HG03432 (cell line): ENCODE measurements around the gene AGBL5.

Source experiments
- ATAC-seq: cut with Tn5 transposase; IDR thresholded peaks from one replicate; pipeline ENCODE4 v1.9.1; 2021; ENCODE audit warnings: mild to moderate bottlenecking, moderate library complexity; ENCODE audit not compliant: unreplicated experiment

The AGBL5 gene

GRCh38 chr2:27024188-27024587, 27.3 kb upstream of the AGBL5 start:
- no peak for ATAC-seq

- no peak for ATAC-seq
Observed at GRCh38 chr2:27024812-27025211, 26.7 kb upstream of the AGBL5 start.

- ATAC-seq: no peak
Observed at GRCh38 chr2:27025281-27025800, 26.1 kb upstream of the AGBL5 start.

GRCh38 chr2:27025861-27026851, 25.3 kb upstream of the AGBL5 start:
- ATAC-seq: no peak

- ATAC-seq: no peak
Observed at GRCh38 chr2:27027211-27027651, 24.2 kb upstream of the AGBL5 start.

- no peak for ATAC-seq
Observed at GRCh38 chr2:27029051-27029450, 22.4 kb upstream of the AGBL5 start.

- ATAC-seq: peak; percentile 95
Observed at GRCh38 chr2:27032495-27033252, 18.8 kb upstream of the AGBL5 start, which contains the start of gene TMEM214. Gene TMEM214, plus strand, starts transcription at chr2:27032965. Its CDS starts 51 bp downstream, at chr2:27033016.

- no peak for ATAC-seq
Observed at GRCh38 chr2:27033253-27033852, 18.1 kb upstream of the AGBL5 start.

GRCh38 chr2:27038012-27038411, 13.5 kb upstream of the AGBL5 start:
- ATAC-seq: no peak

- no peak for ATAC-seq
Observed at GRCh38 chr2:27038631-27039339, 12.7 kb upstream of the AGBL5 start.

- ATAC-seq: no peak
Observed at GRCh38 chr2:27039426-27039825, 12.0 kb upstream of the AGBL5 start.

- no peak for ATAC-seq
Observed at GRCh38 chr2:27039871-27040270, 11.6 kb upstream of the AGBL5 start.

GRCh38 chr2:27040282-27040681, 11.2 kb upstream of the AGBL5 start:
- ATAC-seq: no peak

GRCh38 chr2:27041752-27042151, 9.7 kb upstream of the AGBL5 start:
- peak; percentile 16 for ATAC-seq

GRCh38 chr2:27042159-27042661, 9.3 kb upstream of the AGBL5 start:
- peak; percentile 62 for ATAC-seq

- ATAC-seq: no peak
Observed at GRCh38 chr2:27042985-27043634, 8.4 kb upstream of the AGBL5 start.

- peak; percentile 35 for ATAC-seq
Observed at GRCh38 chr2:27049422-27050280, 1.8 kb upstream of the AGBL5 start.

GRCh38 chr2:27050281-27050995, 1.0 kb upstream of the AGBL5 start:
- ATAC-seq: peak; percentile 55
